ENCODE data around the gene SLC23A3. TPM values are rescaled to one million over a fixed set of nuclear protein-coding genes. Genes with fewer than 3 reads are reported as not detected.

The SLC23A3 gene
- total RNA-seq, 1 experiment from 2014 or later: 1.9 TPM

GRCh38 chr2:219159771-219160185 is 10.1 kb downstream of the SLC23A3 start:
- H3K36me3 ChIP-seq (ENCODE audit: insufficient read depth, low read length, poor library complexity, severe bottlenecking): no peaks in the 10 kb centered on the region
- peak overlapping the region; percentile 89 for H3K27ac ChIP-seq (ENCODE audit: low read depth, low read length, poor library complexity, severe bottlenecking)
- no peaks in the 10 kb centered on the region for H3K9me3 ChIP-seq (ENCODE audit: low read depth, low read length, poor library complexity, severe bottlenecking)
- DNase-seq (ENCODE audit: low spot score): no peak
- POLR2A ChIA-PET (ENCODE audit: low non-redundant PET): no interaction called here
- CTCF ChIA-PET: interaction anchor here (1.0 kb wide), 1 partner anchor 135 kb away, joined by 4 read pairs; no protein-coding TSS in a partner anchor
- H3K4me3 ChIP-seq (ENCODE audit: low read depth, low read length, poor library complexity, severe bottlenecking): peak overlapping the region; percentile 68
- no peak for TF ChIP-seq CTCF (conservative IDR thresholded peaks at IDR 0.05; ENCODE audit: low read depth, low read length)
- TF ChIP-seq EZH2 (IDR thresholded peaks at IDR 0.05; ENCODE audit: borderline replicate concordance, low read depth, low read length, poor library complexity, severe bottlenecking): no peak
- intact Hi-C loops (cut with micrococcal nuclease; ENCODE audit: unreplicated experiment): loop anchor here (1.0 to 10.0 kb wide), 7 partner anchors 87 to 305 kb away; partner anchors contain the start of genes DNAJB2 and WNT6
- TSS peak; percentile 47 for BruUV-seq (replicated peaks)
- H3K4me1 ChIP-seq (ENCODE audit: insufficient read depth, low read length, poor library complexity, severe bottlenecking): peaks cover 4% of the 10 kb centered on the region
- H3K27me3 ChIP-seq (replicated peaks; ENCODE audit: insufficient read depth, low read depth, low read length, poor library complexity): no peaks in the 10 kb centered on the region

DNA sequence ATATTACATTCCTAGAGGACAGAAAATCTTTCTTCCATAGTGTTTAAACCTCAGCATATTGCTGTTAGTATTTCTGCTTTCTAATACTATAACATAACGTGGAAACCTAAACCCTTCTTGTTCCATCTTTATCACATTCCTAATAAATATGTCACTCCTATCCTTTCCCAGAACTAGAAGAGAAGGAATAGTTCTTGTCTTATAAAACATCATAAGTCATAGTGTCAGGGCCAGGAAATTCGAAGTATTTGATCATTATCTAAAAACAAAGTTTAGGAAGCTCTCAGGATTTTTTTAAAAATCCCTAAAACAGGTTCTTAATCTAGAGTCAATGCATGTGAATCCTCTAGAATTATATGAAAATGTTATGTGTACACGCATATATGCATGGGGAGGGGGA is 11.2 kb downstream of the SLC23A3 start:
- H3K4me1 ChIP-seq (ENCODE audit: insufficient read depth, low read length, poor library complexity, severe bottlenecking): peaks cover 4% of the 10 kb centered on the region
- no TSS peak for BruUV-seq (replicated peaks)
- no peak overlapping the region for H3K27ac ChIP-seq (ENCODE audit: low read depth, low read length, poor library complexity, severe bottlenecking)
- no peak overlapping the region for H3K4me3 ChIP-seq (ENCODE audit: low read depth, low read length, poor library complexity, severe bottlenecking)
- ChIA-PET POLR2A (ENCODE audit: low non-redundant PET) (no interaction called here), CTCF (interaction anchor here (1.0 kb wide), 1 partner anchor 13 kb away, joined by 5 read pairs; no protein-coding TSS in a partner anchor)
- H3K9me3 ChIP-seq (ENCODE audit: low read depth, low read length, poor library complexity, severe bottlenecking): no peaks in the 10 kb centered on the region
- no peak for TF ChIP-seq CTCF (conservative IDR thresholded peaks at IDR 0.05; ENCODE audit: low read depth, low read length)
- no peak for TF ChIP-seq EZH2 (IDR thresholded peaks at IDR 0.05; ENCODE audit: borderline replicate concordance, low read depth, low read length, poor library complexity, severe bottlenecking)
- no peaks in the 10 kb centered on the region for H3K27me3 ChIP-seq (replicated peaks; ENCODE audit: insufficient read depth, low read depth, low read length, poor library complexity)
- no peak for DNase-seq (ENCODE audit: low spot score)
- intact Hi-C loops (cut with micrococcal nuclease; ENCODE audit: unreplicated experiment): loop anchor here (5.0 to 10.0 kb wide), 3 partner anchors 86 to 304 kb away; partner anchors contain the start of gene WNT6
- no peaks in the 10 kb centered on the region for H3K36me3 ChIP-seq (ENCODE audit: insufficient read depth, low read length, poor library complexity, severe bottlenecking)

- Histone ChIP-seq H3K27ac (ENCODE audit: low read depth, low read length, poor library complexity, severe bottlenecking) (no peak overlapping the region), H3K4me3 (ENCODE audit: low read depth, low read length, poor library complexity, severe bottlenecking) (no peak overlapping the region), H3K36me3 (ENCODE audit: insufficient read depth, low read length, poor library complexity, severe bottlenecking) (no peaks in the 10 kb centered on the region), H3K9me3 (ENCODE audit: low read depth, low read length, poor library complexity, severe bottlenecking) (no peaks in the 10 kb centered on the region), H3K27me3 (replicated peaks; ENCODE audit: insufficient read depth, low read depth, low read length, poor library complexity) (no peaks in the 10 kb centered on the region), H3K4me1 (ENCODE audit: insufficient read depth, low read length, poor library complexity, severe bottlenecking) (peaks cover 4% of the 10 kb centered on the region)
- no peak for TF ChIP-seq CTCF (conservative IDR thresholded peaks at IDR 0.05; ENCODE audit: low read depth, low read length)
- TF ChIP-seq EZH2 (IDR thresholded peaks at IDR 0.05; ENCODE audit: borderline replicate concordance, low read depth, low read length, poor library complexity, severe bottlenecking): no peak
- DNase-seq (ENCODE audit: low spot score): no peak
- BruUV-seq (replicated peaks): no TSS peak
- intact Hi-C loops (cut with micrococcal nuclease; ENCODE audit: unreplicated experiment): loop anchor here (5.0 to 10.0 kb wide), 3 partner anchors 86 to 303 kb away; partner anchors contain the start of gene WNT6
- CTCF ChIA-PET: interaction anchor here (1.0 to 1.7 kb wide), 3 partner anchors 13 to 128 kb away, joined by 4 to 5 read pairs (median 5); no protein-coding TSS in a partner anchor
- POLR2A ChIA-PET (ENCODE audit: low non-redundant PET): no interaction called here
Observed at GRCh38 chr2:219158025-219158424, 11.8 kb downstream of the SLC23A3 start.
